Spleen (tissue), 11 donors: ENCODE measurements around the gene TCF12. TPM values are rescaled to one million over a fixed set of nuclear protein-coding genes. Genes with fewer than 3 reads are reported as not detected.

Source experiments
- DNase-seq: peaks from one replicate; pipeline ENCODE4 v3.0.0-alpha.2; 2020
- H3K27ac ChIP-seq, 8 donors: fragments of 200-600 bp; sonication (generic) in 7 of 8; 1 replicate in 4 of 8; 2 replicates in 4 of 8; pipeline versions ENCODE4 v1.5.0 to v1.8.0; 2016 to 2021; ENCODE audit warnings: inconsistent platforms in 4 of 8, mild to moderate bottlenecking in 4 of 8, moderate library complexity in 1 of 8
- H3K27me3 ChIP-seq, 7 donors: fragments of 200-600 bp; sonication (generic) in 6 of 7; replicated peaks in 1 of 7; 1 replicate in 4 of 7; 2 replicates in 3 of 7; pipeline versions ENCODE4 v1.5.0 to v1.8.0; 2016 to 2021; ENCODE audit warnings: inconsistent platforms in 3 of 7, mild to moderate bottlenecking in 1 of 7
- H3K36me3 ChIP-seq, 6 donors: fragments of 200-600 bp; sonication (generic) in 5 of 6; 1 replicate in 4 of 6; 2 replicates in 2 of 6; pipeline versions ENCODE4 v1.5.0 to v1.8.0; 2016 to 2021; ENCODE audit warnings: inconsistent platforms in 2 of 6
- H3K4me1 ChIP-seq, 6 donors: fragments of 200-600 bp; sonication (generic) in 5 of 6; 1 replicate in 3 of 6; 2 replicates in 3 of 6; pipeline versions ENCODE4 v1.5.0 to v1.8.0; 2016 to 2021; ENCODE audit warnings: inconsistent platforms in 3 of 6
- H3K4me3 ChIP-seq, 8 donors: fragments of 200-600 bp; sonication (generic) in 7 of 8; 1 replicate in 4 of 8; 2 replicates in 4 of 8; pipeline versions ENCODE4 v1.5.0 to v1.8.0; 2016 to 2021; ENCODE audit warnings: inconsistent platforms in 4 of 8, mild to moderate bottlenecking in 4 of 8, moderate library complexity in 2 of 8
- H3K9me3 ChIP-seq, 8 donors: fragments of 200-600 bp; sonication (generic) in 7 of 8; 1 replicate in 4 of 8; 2 replicates in 4 of 8; pipeline versions ENCODE4 v1.5.0 to v1.8.0; 2016 to 2021; ENCODE audit warnings: inconsistent platforms in 4 of 8
- POLR2A ChIP-seq, 3 donors: fragments of 450-650 bp; IDR thresholded peaks; one replicate each; pipeline ENCODE4 v1.5.1; 2017; ENCODE audit warnings: antibody characterized with exemption in 3 of 3, mild to moderate bottlenecking in 1 of 3
- POLR2AphosphoS5 ChIP-seq, 3 donors: sonication (generic); formaldehyde crosslinking; IDR thresholded peaks; one replicate each; pipeline ENCODE4 v1.5.1; 2017; ENCODE audit warnings: antibody characterized with exemption in 3 of 3
- WGBS, 5 donors: extraction: QIAGEN DNeasy Blood & Tissue Kit in 3 of 5; methylation state at CpG; one replicate each; pipeline versions ENCODE4 v1.1.5 to v1.1.7; 2013 to 2018; 5-methylcytosine and 5-hydroxymethylcytosine counted together
- intact Hi-C: fragments of 100-400 bp; cut with DNase I; formaldehyde crosslinking; loops from one replicate; pipeline ENCODE4 v1.15.0; 2023; ENCODE audit warnings: low total_unique reads
- polyA plus RNA-seq, 3 donors: library from polyadenylated mRNA; stranded (reverse); fragments of 200-250 nt; gene quantifications; one replicate each; pipeline ENCODE4 v1.2.1, GENCODE V29; 2013
- total RNA-seq, 7 donors: library from RNA; depleted of rRNA in 3 of 7; stranded (reverse); fragments of >200 nt in 3 of 7; fragmentation: NEBNext Ultra II Directional in 4 of 7; extraction: Animal tissue kit (Norgen Biotek cat#: 25700) in 4 of 7; gene quantifications; one replicate each; pipeline versions ENCODE4 v1.1.0 to v1.2.1, GENCODE V29; 2016 to 2021
- TF ChIP-seq, protein P1 (sequence below), 11 experiments: fragments of 200-600 bp in 7 of 11; fragments of 450-650 bp in 4 of 11; sonication (generic) in 4 of 11; IDR thresholded peaks in 8 of 11; conservative IDR thresholded peaks in 3 of 11; 1 replicate in 7 of 11; 2 replicates in 4 of 11; pipeline versions ENCODE4 v1.4.0 to v1.8.0; 2016 to 2021; ENCODE audit warnings: antibody characterized with exemption in 11 of 11, inconsistent platforms in 4 of 11, mild to moderate bottlenecking in 1 of 11
- donor health status: healthy with polysubstance abuse.
- donor health status: DM: no; HTN: no; CAD: no; lungs with moderate emphysema.
- donor health status: DM: no; HTN: no; CAD: no.
- donor health status: Bipolar disorder and iron deficiency.
- donor health status: healthy.
- donor health status: DM: no; HTN: no; CAD: no.
- donor health status: DM: yes; HTN: yes; CAD: no.

Gene TCF12
- total and polyA plus RNA-seq, 10 donors, result 8.3 to 139 (median 111) TPM

DNA sequence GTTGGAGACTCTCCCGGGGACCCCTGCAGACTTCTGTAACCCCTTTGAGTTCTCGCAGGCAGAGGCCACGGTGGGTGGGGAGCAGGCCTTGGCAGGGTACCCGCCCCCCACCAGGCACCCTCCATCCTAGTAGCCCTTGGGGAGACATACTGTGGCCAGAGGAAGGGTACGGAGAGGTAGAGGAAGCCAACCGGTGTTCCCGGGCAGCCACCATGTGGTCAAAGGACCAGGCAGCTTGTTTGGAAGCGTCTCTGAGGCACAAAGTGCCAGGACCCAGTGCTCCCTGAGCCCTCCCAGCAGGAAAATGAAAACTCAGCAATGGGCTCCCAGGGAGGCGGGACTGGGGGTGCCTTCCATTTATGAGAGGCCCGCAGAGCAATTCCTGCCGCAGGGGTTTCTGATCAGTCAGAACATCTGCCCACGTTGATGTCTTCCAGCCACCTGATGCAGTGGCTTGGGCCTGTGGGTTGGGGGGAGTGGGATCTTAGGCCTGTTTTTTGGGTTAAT is 404.9 kb downstream of the TCF12 start:
- H3K4me3 ChIP-seq, result no peak overlapping the region
- DNase-seq, result no peak

DNA sequence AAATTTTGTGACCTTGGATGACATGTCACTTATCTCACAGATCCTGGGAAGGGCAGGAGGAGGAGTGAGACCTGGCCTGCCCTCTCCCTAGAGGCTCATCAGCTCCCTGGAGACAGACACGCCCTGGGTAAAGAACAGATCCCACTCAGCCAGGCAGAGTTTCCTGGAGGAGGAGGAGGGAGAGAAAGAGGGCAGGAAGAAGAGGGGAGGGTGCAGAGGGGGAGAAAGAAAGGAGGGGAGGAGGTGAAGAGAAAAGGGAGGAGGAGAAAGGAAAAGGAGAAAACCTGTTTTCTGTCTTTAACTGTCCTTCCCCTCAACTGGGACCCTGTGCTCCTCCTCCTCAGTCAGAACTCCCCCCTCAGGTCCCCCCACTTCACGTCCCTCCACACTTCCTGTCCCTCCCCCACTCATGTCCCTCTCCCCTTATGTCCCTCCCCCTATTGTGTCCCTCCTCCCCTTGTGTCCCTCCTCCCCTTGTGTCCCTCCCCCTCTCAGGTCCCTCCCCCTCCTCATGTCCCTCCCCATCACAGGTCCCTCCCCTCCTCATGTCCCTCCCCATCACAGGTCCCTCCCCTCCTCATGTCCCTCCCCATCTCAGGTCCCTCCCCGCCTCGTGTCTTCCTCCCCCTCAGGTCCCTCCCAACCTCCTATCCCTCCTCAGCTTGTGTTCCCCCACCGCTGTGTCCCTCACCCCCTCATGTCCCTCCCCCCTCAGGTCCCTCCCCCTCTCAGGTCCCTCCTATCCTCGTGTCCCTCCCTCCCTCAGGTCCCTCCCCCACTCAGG is 405.6 kb downstream of the TCF12 start:
- H3K36me3 ChIP-seq, result no peaks in the 10 kb centered on the region
- no peak overlapping the region for H3K27ac ChIP-seq
- intact Hi-C loops, result no loop called here
- H3K27me3 ChIP-seq, result peaks cover 0 to 2% (median 0%) of the 10 kb centered on the region in 7 donors
- H3K4me1 ChIP-seq, result peaks cover 0 to 14% (median 0%) of the 10 kb centered on the region in 6 donors
- no peaks in the 10 kb centered on the region for H3K9me3 ChIP-seq
- 33 to 54% (median 45%) methylated on average over 4 to 6 of the region's 6 CpGs for WGBS, 5 donors
- H3K4me3 ChIP-seq, result no peak overlapping the region
- DNase-seq, result no peak
- TF ChIP-seq, protein P1, sequence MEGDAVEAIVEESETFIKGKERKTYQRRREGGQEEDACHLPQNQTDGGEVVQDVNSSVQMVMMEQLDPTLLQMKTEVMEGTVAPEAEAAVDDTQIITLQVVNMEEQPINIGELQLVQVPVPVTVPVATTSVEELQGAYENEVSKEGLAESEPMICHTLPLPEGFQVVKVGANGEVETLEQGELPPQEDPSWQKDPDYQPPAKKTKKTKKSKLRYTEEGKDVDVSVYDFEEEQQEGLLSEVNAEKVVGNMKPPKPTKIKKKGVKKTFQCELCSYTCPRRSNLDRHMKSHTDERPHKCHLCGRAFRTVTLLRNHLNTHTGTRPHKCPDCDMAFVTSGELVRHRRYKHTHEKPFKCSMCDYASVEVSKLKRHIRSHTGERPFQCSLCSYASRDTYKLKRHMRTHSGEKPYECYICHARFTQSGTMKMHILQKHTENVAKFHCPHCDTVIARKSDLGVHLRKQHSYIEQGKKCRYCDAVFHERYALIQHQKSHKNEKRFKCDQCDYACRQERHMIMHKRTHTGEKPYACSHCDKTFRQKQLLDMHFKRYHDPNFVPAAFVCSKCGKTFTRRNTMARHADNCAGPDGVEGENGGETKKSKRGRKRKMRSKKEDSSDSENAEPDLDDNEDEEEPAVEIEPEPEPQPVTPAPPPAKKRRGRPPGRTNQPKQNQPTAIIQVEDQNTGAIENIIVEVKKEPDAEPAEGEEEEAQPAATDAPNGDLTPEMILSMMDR (IDR thresholded peaks at IDR 0.05 in 8 of 11, conservative IDR thresholded peaks at IDR 0.05 in 3 of 11), result no peak
- TF ChIP-seq POLR2A (IDR thresholded peaks at IDR 0.05) (no peak), POLR2AphosphoS5 (IDR thresholded peaks at IDR 0.05) (no peak)

More for the DNA sequence above, 404.9 kb downstream of the TCF12 start:
- Histone ChIP-seq H3K27me3 (peaks cover 0 to 2% (median 0%) of the 10 kb centered on the region in 7 donors), H3K4me1 (peaks cover 0 to 14% (median 0%) of the 10 kb centered on the region in 6 donors), H3K9me3 (no peaks in the 10 kb centered on the region), H3K36me3 (no peaks in the 10 kb centered on the region), H3K27ac (no peak overlapping the region)
- no peak for TF ChIP-seq POLR2AphosphoS5 (IDR thresholded peaks at IDR 0.05)
- no peak for TF ChIP-seq POLR2A (IDR thresholded peaks at IDR 0.05)
- TF ChIP-seq, protein P1 (IDR thresholded peaks at IDR 0.05 in 8 of 11, conservative IDR thresholded peaks at IDR 0.05 in 3 of 11), result no peak
- intact Hi-C loops, result no loop called here
- 86 to 91% (median 89%) methylated on average over 11 to 12 of the region's 12 CpGs for WGBS, 5 donors

DNA sequence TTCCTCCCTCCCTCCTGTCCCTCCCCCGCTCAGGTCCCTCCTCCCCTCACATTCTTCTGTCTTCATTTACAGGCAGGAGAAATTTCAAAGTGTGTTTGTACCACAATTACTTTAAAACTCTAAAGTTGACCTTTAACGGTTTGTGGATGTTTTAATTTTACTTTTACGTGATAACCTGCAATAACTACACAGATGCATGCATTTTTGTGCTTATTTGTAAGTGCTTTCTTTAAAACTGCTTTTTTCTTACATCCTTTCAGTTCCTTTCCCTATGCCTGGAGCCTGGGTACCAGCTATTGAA is 406.1 kb downstream of the TCF12 start:
- Histone ChIP-seq H3K4me3 (no peak overlapping the region), H3K27me3 (peaks cover 0 to 2% (median 0%) of the 10 kb centered on the region in 7 donors), H3K9me3 (no peaks in the 10 kb centered on the region), H3K36me3 (no peaks in the 10 kb centered on the region), H3K27ac (no peak overlapping the region), H3K4me1 (peaks cover 0 to 14% (median 0%) of the 10 kb centered on the region in 6 donors)
- no peak for DNase-seq
- TF ChIP-seq POLR2A (IDR thresholded peaks at IDR 0.05) (no peak), POLR2AphosphoS5 (IDR thresholded peaks at IDR 0.05) (no peak)
- TF ChIP-seq, protein P1 (IDR thresholded peaks at IDR 0.05 in 8 of 11, conservative IDR thresholded peaks at IDR 0.05 in 3 of 11), result no peak
- WGBS, 5 donors, result 70 to 86% (median 73%) methylated on average over 3 of the region's 3 CpGs
- intact Hi-C loops, result no loop called here

DNA sequence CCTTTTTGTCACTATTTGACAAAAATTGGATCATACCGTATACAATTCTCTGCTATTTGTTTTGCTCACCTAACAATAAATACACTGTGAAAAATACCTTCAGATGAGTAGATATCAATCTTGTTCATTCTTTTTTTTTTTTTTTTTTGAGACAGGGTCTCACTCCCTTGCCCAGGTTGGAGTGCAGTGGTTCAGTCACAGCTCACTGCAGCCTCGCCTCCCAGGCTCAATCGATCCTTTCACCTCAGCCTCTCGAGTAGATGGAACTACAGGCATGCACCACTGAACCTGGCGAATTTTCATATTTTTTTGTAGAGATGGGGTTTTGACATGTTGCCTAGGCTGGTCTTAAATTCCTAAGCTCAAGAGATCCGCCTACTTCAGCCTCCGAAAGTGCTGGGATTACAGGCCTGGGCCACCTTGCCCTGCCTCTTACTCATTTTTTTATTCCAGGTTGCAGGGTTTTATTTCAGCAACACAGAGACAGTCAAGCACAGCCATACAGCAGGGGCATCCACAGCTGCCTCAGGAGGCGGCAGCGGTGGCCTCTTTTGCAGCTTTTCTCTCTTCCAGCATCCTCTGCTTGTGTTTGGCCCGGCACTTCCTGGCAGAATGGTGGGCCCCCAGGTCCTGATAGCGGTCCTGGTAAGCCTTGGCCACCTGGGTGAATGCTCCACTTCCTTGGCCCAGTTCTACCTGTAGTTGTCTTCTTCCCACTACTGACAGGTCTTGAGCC is 406.7 kb downstream of the TCF12 start:
- Histone ChIP-seq H3K4me1 (peaks cover 0 to 14% (median 0%) of the 10 kb centered on the region in 6 donors), H3K9me3 (no peaks in the 10 kb centered on the region), H3K36me3 (no peaks in the 10 kb centered on the region), H3K27ac (no peak overlapping the region), H3K4me3 (no peak overlapping the region), H3K27me3 (peaks cover 0 to 3% (median 0%) of the 10 kb centered on the region in 7 donors)
- TF ChIP-seq POLR2A (IDR thresholded peaks at IDR 0.05), result no peak
- TF ChIP-seq POLR2AphosphoS5 (IDR thresholded peaks at IDR 0.05), result no peak
- TF ChIP-seq, protein P1 (IDR thresholded peaks at IDR 0.05 in 8 of 11, conservative IDR thresholded peaks at IDR 0.05 in 3 of 11), result no peak
- DNase-seq, result no peak
- 88 to 93% (median 89%) methylated on average over 11 of the region's 11 CpGs for WGBS, 5 donors
- intact Hi-C loops, result no loop called here
